Measurements from ENCODE around the gene OR1L8.
"Not testable (repeated sequence)": the region's sequence is repeated elsewhere in the genome, so short reads cannot be mapped to it uniquely, and the experiment has no call there.

The OR1L8 gene

GRCh38 chr9:122583284-122583683, at the start of gene OR1L8:
OR1L8 (minus strand) TSS chr9:122583384; CDS start chr9:122568477, 14,907 bp downstream.
- not testable (repeated sequence) for DNase-seq

- no peak for DNase-seq
Measured at GRCh38 chr9:122619996-122620395, 36.8 kb upstream of the OR1L8 start.

- no peak for DNase-seq
Measured at GRCh38 chr9:122614362-122614761, 31.2 kb upstream of the OR1L8 start, which contains the start of gene OR1Q1. OR1Q1 (plus strand) TSS chr9:122614738; CDS start chr9:122614738, 0 bp downstream.

GRCh38 chr9:122609804-122610203, 26.6 kb upstream of the OR1L8 start:
- DNase-seq = no peak

- no peak for DNase-seq
Measured at GRCh38 chr9:122606587-122606986, 23.4 kb upstream of the OR1L8 start.

GRCh38 chr9:122605691-122606090, 22.5 kb upstream of the OR1L8 start:
- DNase-seq = no peak

- DNase-seq = peak; percentile 24
Measured at GRCh38 chr9:122580360-122580759, 2.8 kb downstream of the OR1L8 start.

- DNase-seq = peak; percentile 6
Measured at GRCh38 chr9:122579874-122580273, 3.3 kb downstream of the OR1L8 start.

GRCh38 chr9:122572456-122572855, 10.7 kb downstream of the OR1L8 start:
- DNase-seq = no peak

GRCh38 chr9:122567901-122568300, 15.3 kb downstream of the OR1L8 start:
- no peak for DNase-seq

GRCh38 chr9:122562134-122562760, 20.9 kb downstream of the OR1L8 start:
- no peak for DNase-seq

- no peak for DNase-seq
Measured at GRCh38 chr9:122561446-122561845, 21.7 kb downstream of the OR1L8 start.

- no peak for DNase-seq
Measured at GRCh38 chr9:122552812-122553211, 30.4 kb downstream of the OR1L8 start, which contains the start of gene OR1N2. OR1N2 (plus strand) TSS chr9:122553112; CDS start chr9:122553212, 100 bp downstream.

GRCh38 chr9:122551371-122551770, 31.8 kb downstream of the OR1L8 start:
- DNase-seq = no peak

GRCh38 chr9:122546196-122546595, 37.0 kb downstream of the OR1L8 start:
- DNase-seq = no peak

GRCh38 chr9:122538757-122539156, 44.4 kb downstream of the OR1L8 start:
- no peak for DNase-seq

GRCh38 chr9:122537066-122537465, 46.1 kb downstream of the OR1L8 start:
- not testable (repeated sequence) for DNase-seq

- no peak for DNase-seq
Measured at GRCh38 chr9:122536134-122536533, 47.0 kb downstream of the OR1L8 start.

GRCh38 chr9:122531157-122531556, 52.0 kb downstream of the OR1L8 start:
- DNase-seq = not testable (repeated sequence)

- DNase-seq = no peak
Measured at GRCh38 chr9:122527193-122527592, 56.0 kb downstream of the OR1L8 start, which contains the start of gene OR1N1. OR1N1 (minus strand) TSS chr9:122527293; CDS start chr9:122527293, 0 bp downstream.

GRCh38 chr9:122526602-122527001, 56.6 kb downstream of the OR1L8 start:
- no peak for DNase-seq

- DNase-seq = no peak
Measured at GRCh38 chr9:122519376-122519775, 63.8 kb downstream of the OR1L8 start.

- no peak for DNase-seq
Measured at GRCh38 chr9:122518841-122519240, 64.3 kb downstream of the OR1L8 start, which contains the start of gene OR1J4. OR1J4 (plus strand) TSS chr9:122519141; CDS start chr9:122519141, 0 bp downstream.

GRCh38 chr9:122518226-122518625, 65.0 kb downstream of the OR1L8 start:
- DNase-seq = no peak

Measured in hematopoietic multipotent progenitor cell treated with erythropoietin and hydrocortisone succinate and interleukin-3 and kit ligand, for 4 days (in vitro differentiated cells).